T-helper 1 cell (primary cell): ENCODE measurements around the gene PRL.

Experiments
- DNase-seq, 5 donors: peaks; one replicate each; pipeline ENCODE4 v3.0.0-alpha.2; 2012 to 2020

PRL gene

DNA sequence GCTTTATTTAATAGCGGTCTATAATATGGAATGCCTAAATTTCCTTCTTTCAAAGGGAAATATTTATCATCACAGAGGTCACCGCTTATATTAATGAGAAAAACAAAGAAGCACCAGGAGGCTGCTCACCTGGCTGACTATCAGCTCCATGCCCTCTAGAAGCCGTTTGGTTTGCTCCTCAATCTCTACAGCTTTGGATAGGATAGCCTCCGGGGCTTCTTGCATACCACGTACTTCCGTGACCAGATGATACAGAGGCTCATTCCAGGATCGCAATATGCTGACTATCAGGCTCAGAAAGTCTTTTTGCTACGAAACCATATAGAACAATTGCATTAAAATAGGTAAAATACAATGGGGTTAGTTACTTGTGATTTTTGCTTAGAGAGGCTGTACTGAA, 6.8 kb downstream of the PRL start:
- no peak for DNase-seq

- no peak for DNase-seq
These were observed 8.1 kb downstream of the PRL start for GRCh38 chr6:22288721-22289120.

DNA sequence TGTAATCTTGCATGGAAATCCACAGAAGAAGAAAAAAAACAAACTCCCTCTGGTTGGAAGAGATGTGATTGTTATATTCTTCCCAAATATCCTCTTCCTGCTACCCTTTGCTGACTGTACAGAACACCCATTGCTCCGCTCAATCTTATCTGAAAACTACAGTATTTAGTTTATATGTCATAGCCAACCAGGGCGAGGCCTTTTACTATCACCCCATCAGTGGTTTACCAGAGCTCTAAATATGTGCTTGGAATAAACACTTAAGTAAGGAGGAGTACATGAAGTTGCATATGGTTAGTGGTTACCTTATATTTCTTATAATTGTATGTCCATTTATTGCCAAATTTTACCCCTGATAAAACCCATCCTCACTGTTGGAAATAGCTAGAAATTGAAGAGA, 12.2 kb downstream of the PRL start:
- no peak for DNase-seq

DNA sequence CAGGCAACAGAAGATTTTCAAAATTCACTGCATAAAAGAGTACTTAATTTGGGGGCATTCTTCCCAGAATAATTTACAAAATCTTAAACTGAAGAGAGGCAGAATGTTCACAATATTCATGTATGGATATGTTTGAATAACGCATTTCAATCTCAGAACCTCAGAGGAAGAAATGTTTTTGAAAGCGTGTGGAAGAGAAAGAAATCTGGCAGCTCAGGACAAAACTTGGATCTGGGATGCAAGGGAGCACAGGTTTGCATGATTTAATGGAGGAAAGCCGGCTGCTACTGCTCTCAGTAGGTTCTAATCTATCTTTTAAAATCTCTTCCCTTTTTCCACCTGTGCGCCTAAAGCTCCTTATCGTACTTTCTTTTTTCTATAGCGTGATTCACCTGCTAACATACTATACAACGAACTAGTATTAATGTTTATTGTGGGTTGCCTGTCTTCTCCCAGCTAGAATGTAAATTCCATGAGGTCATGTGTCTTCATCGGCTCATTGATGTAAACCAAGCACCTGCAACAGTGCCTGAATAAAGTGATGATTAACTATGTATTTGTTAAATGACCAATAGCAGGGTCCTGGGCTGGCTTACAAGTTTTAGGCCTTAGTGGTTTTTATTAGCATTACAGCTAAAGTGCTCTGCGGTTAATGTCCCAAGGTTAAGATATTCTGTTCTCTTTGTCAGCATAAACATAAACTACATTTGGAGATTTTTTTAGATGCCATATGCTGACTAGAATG, 15.3 kb downstream of the PRL start:
- DNase-seq: no peak

DNA sequence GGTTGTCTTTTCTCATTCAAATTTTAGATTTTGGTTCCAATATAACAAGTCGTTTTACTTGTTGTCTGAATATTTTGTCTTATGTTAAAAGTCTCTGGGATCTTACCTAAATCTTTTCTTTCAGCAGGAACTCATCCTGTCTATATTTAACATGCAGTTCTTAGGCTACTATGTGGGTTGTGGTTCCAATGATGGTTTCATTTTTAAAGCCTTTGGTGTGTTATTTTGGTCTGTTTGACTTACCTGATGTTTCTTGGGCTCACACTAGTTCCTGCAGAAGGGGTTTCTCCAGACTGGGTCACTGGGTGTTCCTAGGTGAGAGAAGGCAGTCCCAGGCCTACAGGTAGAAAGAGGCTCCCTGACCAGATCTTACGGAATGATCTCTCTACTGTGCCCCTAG, 17.4 kb downstream of the PRL start:
- DNase-seq: no peak

DNA sequence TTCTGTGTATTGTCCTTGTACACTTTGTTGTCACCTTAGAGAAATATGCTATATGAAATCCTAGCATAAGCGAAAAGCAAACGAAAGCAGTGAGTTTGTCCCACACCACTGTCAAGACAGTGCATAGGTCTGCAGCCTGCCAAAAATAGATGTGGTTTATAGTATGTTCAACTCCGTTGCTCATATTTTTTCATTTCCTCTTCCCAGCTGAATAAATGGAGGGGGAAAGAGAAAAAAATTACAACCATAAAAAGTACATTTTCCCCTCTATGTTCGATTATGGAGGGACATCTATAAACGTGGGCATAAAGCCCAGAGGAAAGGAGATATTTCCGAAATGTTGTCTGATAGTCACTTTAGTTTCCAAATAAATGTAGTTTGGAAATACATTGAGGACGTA, 25.8 kb downstream of the PRL start:
- DNase-seq: no peak

DNA sequence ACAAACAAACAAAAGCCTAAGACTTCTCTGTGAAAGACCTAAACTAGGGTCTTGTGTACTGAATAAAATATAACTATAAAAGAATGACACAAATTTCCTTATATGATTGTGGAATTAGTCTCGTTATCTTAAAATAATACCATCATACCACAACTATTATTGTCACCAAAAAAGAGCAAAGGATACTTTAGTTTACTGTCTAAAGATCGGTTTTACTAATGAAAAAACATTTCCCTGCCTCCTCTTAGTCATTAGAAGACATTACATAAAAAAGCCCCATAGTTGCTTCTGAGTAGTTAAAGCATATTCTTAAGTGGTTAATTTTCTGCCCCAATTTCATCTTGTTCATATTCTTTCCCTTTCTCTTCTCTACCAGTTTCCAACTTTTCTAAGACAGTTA, 33.1 kb downstream of the PRL start:
- no peak for DNase-seq

GRCh38 chr6:22254886-22255285, 42.0 kb downstream of the PRL start:
- no peak for DNase-seq

DNA sequence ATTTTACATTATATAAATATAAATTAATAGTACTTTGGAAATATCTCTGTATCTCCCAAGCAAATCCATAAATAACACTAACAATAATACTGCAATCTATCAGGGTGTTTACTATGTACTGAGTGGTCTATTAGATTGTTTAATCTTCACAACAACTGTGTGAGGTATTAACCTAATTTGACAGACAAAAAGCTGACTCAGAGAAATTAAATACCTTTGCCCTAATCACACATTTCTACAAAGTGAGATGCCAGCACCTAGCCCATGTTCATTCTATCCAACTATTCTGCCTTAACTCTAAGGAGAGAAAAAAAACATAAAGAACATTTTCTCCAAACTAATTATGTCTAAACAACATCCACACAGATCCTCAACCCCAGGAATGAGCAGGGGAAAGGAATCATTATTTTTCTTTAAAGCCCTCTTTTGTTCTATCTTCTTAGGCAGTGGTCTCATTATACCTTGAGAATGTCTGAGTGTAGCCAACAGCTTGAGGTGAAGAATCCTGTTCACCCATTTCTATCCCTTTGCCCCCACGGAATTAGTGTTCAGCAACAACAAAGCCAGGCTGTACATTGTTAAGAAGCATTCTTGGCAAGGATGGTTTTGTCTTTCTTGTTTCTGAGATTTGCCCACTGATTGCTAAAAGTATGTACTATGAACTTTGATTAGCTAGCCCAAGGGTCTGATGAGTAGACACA, 42.7 kb downstream of the PRL start:
- DNase-seq: no peak

DNA sequence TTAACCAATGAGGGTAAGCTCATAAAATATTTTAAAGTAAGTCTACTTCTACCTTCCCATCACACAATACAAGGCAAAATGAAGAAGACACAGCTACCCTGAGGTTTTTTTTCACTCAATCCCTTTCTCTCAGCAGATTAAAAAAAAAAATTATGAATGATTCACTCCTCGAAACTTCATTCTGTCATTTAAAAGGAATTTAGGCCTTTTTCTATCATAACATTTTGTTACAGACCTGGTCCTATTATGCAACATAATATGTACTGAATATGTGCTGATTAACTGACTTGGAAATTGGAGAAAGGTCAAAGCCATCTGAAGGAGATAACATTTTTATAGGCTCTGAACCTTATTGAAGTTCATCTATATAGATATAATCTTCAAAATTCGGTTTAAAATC, 45.5 kb downstream of the PRL start:
- DNase-seq: no peak

- DNase-seq: no peak
These were observed 46.4 kb downstream of the PRL start for GRCh38 chr6:22250486-22250885.

DNA sequence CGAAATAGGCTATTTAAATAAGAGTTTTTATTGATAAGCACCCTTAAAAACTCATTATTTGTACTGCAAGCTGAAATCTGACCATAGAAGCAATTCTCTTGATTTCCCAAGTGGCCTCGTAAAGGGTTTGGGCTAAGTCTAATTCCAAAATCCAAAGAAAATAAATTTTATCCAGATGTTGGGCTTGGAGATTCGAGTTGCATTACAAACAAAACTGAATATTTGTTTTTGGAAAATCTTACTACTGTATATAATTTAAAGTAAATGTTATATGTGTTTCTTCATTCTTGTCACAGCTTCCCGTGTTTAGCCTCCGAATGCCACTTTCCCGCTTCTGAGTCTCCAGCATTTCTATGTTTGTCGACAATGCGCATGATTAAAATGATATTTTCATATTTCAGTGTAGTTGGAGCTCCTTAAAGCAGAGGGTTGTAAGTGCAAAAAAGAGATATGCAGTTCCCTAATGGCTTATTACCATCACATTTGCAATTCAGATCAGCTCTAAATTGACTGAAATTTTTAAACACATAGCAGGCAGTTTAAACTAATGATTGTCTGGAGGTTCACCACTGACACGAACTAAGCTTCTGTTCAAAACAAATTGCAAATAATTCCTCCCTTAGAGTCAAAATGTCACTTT, 47.0 kb downstream of the PRL start:
- no peak for DNase-seq

- no peak for DNase-seq
These were observed 48.1 kb downstream of the PRL start for GRCh38 chr6:22248513-22249308.

DNA sequence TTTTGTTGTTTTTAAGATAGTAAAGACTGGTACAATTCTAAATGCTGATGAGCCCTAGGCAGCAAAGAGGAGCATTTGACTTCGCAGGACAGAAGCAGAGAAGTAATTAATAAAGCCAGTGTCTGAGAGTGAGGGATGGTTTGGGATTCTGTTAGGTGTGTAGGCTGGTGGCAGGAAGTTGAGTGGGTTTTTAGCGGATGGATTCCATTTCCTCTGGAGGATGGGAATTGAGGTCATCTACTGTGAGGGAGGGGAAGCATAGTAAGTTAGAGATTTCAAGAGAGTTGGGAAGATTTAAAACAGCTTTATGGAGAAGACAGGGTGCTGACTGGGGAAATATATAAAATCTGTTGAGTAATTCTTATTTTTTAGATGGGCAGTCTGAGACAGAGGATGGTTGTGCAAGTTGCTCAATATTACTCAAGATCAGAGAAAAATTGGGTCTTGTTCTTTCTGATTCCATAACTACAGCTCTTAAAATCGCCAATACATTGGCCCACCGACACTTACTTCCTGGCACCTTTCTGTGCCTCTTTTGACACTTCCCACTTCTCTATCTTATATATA, 48.8 kb downstream of the PRL start:
- no peak for DNase-seq

DNA sequence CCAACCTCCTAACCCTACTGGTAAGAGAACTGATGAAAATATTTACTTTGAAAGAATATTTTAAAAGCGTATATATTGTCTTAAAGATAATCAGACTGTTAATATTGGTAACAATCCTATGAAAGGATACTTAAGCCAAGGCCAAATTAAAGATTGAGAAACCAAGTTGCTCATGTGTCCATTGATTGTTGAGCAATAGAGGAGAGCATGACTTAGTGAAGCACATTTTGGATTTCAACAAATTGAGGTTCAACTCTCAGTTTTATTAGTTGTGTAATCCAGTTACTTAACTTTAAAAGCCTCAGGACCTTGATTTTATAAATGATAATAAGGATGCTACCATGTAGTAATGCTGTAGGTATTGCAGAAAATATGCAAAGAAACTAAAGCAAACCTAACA, 56.8 kb downstream of the PRL start:
- no peak for DNase-seq

DNA sequence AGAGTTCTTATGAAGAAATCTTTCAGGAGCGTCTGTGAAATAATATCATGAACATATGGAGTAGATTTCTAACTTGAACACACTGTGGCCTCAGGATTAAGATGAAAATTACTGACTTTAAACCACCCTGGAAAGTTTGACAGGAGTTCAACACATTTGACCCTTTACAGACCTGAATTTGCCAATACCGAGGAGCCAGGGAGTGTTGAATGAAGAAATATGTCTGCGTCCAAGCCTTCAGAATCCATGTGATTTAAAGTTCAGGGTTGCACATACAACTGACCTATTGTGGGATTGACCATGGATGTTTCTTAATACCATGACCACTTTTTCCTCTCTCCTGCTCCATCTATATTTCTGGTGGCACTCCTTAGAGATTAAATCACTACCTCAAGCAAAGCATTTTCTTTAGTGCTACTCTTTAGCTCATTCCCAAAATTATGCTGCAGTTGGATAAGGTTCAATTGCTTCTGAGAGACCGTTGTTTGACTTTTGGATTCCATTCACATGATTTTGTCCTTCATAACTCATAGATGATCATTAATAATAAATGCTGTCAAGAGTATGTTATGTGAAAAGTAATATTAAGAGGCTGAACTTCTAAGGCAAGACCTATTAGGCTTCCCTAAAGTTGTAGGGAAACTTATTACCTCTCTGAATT, 57.4 kb downstream of the PRL start:
- DNase-seq: no peak

GRCh38 chr6:22238861-22239260, 58.0 kb downstream of the PRL start:
- DNase-seq: no peak

GRCh38 chr6:22237526-22237925, 59.3 kb downstream of the PRL start:
- no peak for DNase-seq
